ENCODE results near the gene SEMA3G. TPM values are rescaled to one million over a fixed set of nuclear protein-coding genes. Genes with fewer than 3 reads are reported as not detected.

The SEMA3G gene
- total RNA-seq, 1 experiment from 2014 or later = 1.6 TPM

GRCh38 chr3:52454250-52454937 is 9.5 kb upstream of the SEMA3G start:
- H3K4me3 Mint-ChIP-seq = peak overlapping the region; percentile 98
- no peaks in the 10 kb centered on the region for H3K9me3 Mint-ChIP-seq
- no peak for DNase-seq (ENCODE audit: low spot score)
- ChIA-PET CTCF (interaction anchor here (0.9 to 3.8 kb wide), 5 partner anchors 28 to 220 kb away, joined by 3 to 20 read pairs (median 4); no protein-coding TSS in a partner anchor), POLR2A (interaction anchor here (0.6 to 1.0 kb wide), 2 partner anchors 23 to 50 kb away, joined by 4 to 9 read pairs; no protein-coding TSS in a partner anchor)
- H3K27me3 Mint-ChIP-seq (ENCODE audit: low read depth) = no peaks in the 10 kb centered on the region; the same call in 1 of the 2 replicates
- ATAC-seq = no peak
- peak overlapping the region; percentile 90; the same call in 1 of the 2 replicates for H3K27ac Mint-ChIP-seq
- peaks cover 23% of the 10 kb centered on the region for H3K36me3 Mint-ChIP-seq
- peaks cover 32% of the 10 kb centered on the region for H3K4me1 Mint-ChIP-seq
- TF ChIP-seq NFYB (CRISPR knock-in tag; conservative IDR thresholded peaks at IDR 0.05; ENCODE audit: low read depth) = no peak
- no peak for TF ChIP-seq E2F4 (CRISPR knock-in tag; IDR thresholded peaks at IDR 0.05; ENCODE audit: borderline replicate concordance, low read depth)
- TF ChIP-seq FOXP4 (CRISPR knock-in tag; IDR thresholded peaks at IDR 0.05) = no peak
- no peak for TF ChIP-seq ZNF532 (CRISPR knock-in tag; IDR thresholded peaks at IDR 0.05; ENCODE audit: borderline replicate concordance)
- TF ChIP-seq ETV6 (CRISPR knock-in tag; IDR thresholded peaks at IDR 0.05) = no peak
- TF ChIP-seq NR3C1 (CRISPR knock-in tag; conservative IDR thresholded peaks at IDR 0.05; ENCODE audit: low read depth) = no peak
- no peak for TF ChIP-seq SOX15 (CRISPR knock-in tag; IDR thresholded peaks at IDR 0.05)
- TF ChIP-seq ELF4 (CRISPR knock-in tag; IDR thresholded peaks at IDR 0.05; ENCODE audit: low read depth) = no peak
- no peak for TF ChIP-seq PRRX2 (CRISPR knock-in tag; IDR thresholded peaks at IDR 0.05)
- no peak for TF ChIP-seq PREB (CRISPR knock-in tag; IDR thresholded peaks at IDR 0.05; ENCODE audit: borderline replicate concordance)
- no peak for TF ChIP-seq ZNF416 (CRISPR knock-in tag; IDR thresholded peaks at IDR 0.05)
- no peak for TF ChIP-seq ERG (CRISPR knock-in tag; IDR thresholded peaks at IDR 0.05)
- no peak for TF ChIP-seq ZNF425 (CRISPR knock-in tag; conservative IDR thresholded peaks at IDR 0.05)
- TF ChIP-seq KAT7 (CRISPR knock-in tag; IDR thresholded peaks at IDR 0.05; ENCODE audit: borderline replicate concordance) = no peak
- TF ChIP-seq E2F5 (CRISPR knock-in tag; IDR thresholded peaks at IDR 0.05) = no peak
- no peak for TF ChIP-seq FOXK1 (CRISPR knock-in tag; IDR thresholded peaks at IDR 0.05)
- TF ChIP-seq TEAD1 (CRISPR knock-in tag; IDR thresholded peaks at IDR 0.05) = no peak
- no peak for TF ChIP-seq ZNF317 (CRISPR knock-in tag; IDR thresholded peaks at IDR 0.05; ENCODE audit: borderline replicate concordance, low read depth)
